Measurements from ENCODE around the gene JUNB. TPM values are rescaled to one million over a fixed set of nuclear protein-coding genes. Genes with fewer than 3 reads are reported as not detected.
A peak's percentile ranks its signal among the peaks of the same experiment; 100 is the strongest.

The JUNB gene
- total RNA-seq, 1 experiment from 2014 or later: 194 TPM

GRCh38 chr19:12802267-12803106 is 11.2 kb downstream of the JUNB start:
- Histone ChIP-seq H3K36me3 (ENCODE audit: control insufficient read depth in 1 of 2, insufficient read depth in 2 of 2, low read length in 2 of 2) (peaks cover 4 to 19% of the 10 kb centered on the region in 2 experiments; a peak in 3 of 4 replicates), H3K9ac (ENCODE audit: low read length) (peak overlapping the region; percentile 94), H4K20me1 (ENCODE audit: insufficient read depth) (no peaks in the 10 kb centered on the region), H3K27ac (ENCODE audit: low read depth, low read length) (peak overlapping the region; percentile 86), H3K4me2 (ENCODE audit: low read length) (peak overlapping the region; percentile 100), H3K9me2 (ENCODE audit: insufficient read depth) (no peaks in the 10 kb centered on the region), H3K4me3 (replicated peaks in 1 of 2; ENCODE audit: low read depth in 1 of 2, low read length in 2 of 2) (peak overlapping the region; percentile 93 to 97), H3K9me3 (ENCODE audit: control insufficient read depth in 1 of 2, insufficient read depth in 1 of 2, low read depth in 1 of 2, low read length in 2 of 2) (no peaks in the 10 kb centered on the region), H3K79me2 (ENCODE audit: insufficient read depth, low read length) (peaks cover 35% of the 10 kb centered on the region), H3K4me1 (ENCODE audit: control insufficient read depth in 1 of 2, insufficient read depth in 2 of 2, low read length in 2 of 2) (peaks cover 20 to 42% of the 10 kb centered on the region in 2 experiments; a peak in 3 of 4 replicates), H3K27me3 (ENCODE audit: insufficient read depth, low read length) (no peaks in the 10 kb centered on the region), H2AFZ (ENCODE audit: low read depth, low read length, poor library complexity, severe bottlenecking) (peak overlapping the region; percentile 61)
- TF ChIP-seq FOSL1 (IDR thresholded peaks at IDR 0.05; ENCODE audit: low read depth) (no peak), EZH2 (IDR thresholded peaks at IDR 0.05) (no peak), SRF (IDR thresholded peaks at IDR 0.05; ENCODE audit: low read depth) (no peak), POLR2A (IDR thresholded peaks at IDR 0.05; ENCODE audit: borderline replicate concordance, extremely low read depth, insufficient read depth, insufficient read length) (no peak), EZH2phosphoT487 (IDR thresholded peaks at IDR 0.05; ENCODE audit: borderline replicate concordance) (no peak), CEBPB (IDR thresholded peaks at IDR 0.05; ENCODE audit: low read depth) (no peak), ZNF274 (IDR thresholded peaks at IDR 0.05; ENCODE audit: low read depth, low read length) (no peak), ZBTB33 (IDR thresholded peaks at IDR 0.05; ENCODE audit: extremely low read depth, insufficient replicate concordance, low read length) (no peak), ZFX (IDR thresholded peaks at IDR 0.05) (no peak), YY1 (IDR thresholded peaks at IDR 0.05; ENCODE audit: extremely low read depth, insufficient replicate concordance, low read depth, low read length) (no peak), POLR2AphosphoS5 (IDR thresholded peaks at IDR 0.05; ENCODE audit: low read depth, low read length) (no peak), SIN3A (IDR thresholded peaks at IDR 0.05; ENCODE audit: low read depth) (no peak), CBX3 (IDR thresholded peaks at IDR 0.05; ENCODE audit: low read depth) (no peak), REST (IDR thresholded peaks at IDR 0.05; ENCODE audit: low read depth) (no peak), JUND (IDR thresholded peaks at IDR 0.05) (no peak), ATF3 (IDR thresholded peaks at IDR 0.05) (no peak), EGR1 (IDR thresholded peaks at IDR 0.05; ENCODE audit: low read depth) (no peak)
- no peak for ATAC-seq
- DNase-seq (ENCODE audit: low read depth, low spot score): no peak
- ChIA-PET CTCF (interaction anchor here (1.6 kb wide), 1 partner anchor 42 kb away, joined by 4 read pairs; no protein-coding TSS in a partner anchor), RAD21 (ENCODE audit: low non-redundant PET in 1 of 2, low total read pairs in 2 of 2, uncharacterized antibody in 2 of 2, unreplicated experiment in 2 of 2) (no interaction called here), POLR2A (interaction anchor here (0.7 to 2.3 kb wide), 4 partner anchors 10 to 121 kb away, joined by 3 to 19 read pairs (median 4); partner anchors contain the start of genes JUNB and RTBDN)
- intact Hi-C loops (cut with micrococcal nuclease): loop anchor here (5.0 kb wide), 1 partner anchor 35 kb away; the partner anchor contains the start of gene MAST1
- BruUV-seq (replicated peaks): no TSS peak
